ENCODE results near the gene HPS6. TPM values are rescaled to one million over a fixed set of nuclear protein-coding genes. Genes with fewer than 3 reads are reported as not detected.

The HPS6 gene
- total RNA-seq, 4 donors from 2014 or later, result 12.7 to 21.8 (median 19.4) TPM

DNA sequence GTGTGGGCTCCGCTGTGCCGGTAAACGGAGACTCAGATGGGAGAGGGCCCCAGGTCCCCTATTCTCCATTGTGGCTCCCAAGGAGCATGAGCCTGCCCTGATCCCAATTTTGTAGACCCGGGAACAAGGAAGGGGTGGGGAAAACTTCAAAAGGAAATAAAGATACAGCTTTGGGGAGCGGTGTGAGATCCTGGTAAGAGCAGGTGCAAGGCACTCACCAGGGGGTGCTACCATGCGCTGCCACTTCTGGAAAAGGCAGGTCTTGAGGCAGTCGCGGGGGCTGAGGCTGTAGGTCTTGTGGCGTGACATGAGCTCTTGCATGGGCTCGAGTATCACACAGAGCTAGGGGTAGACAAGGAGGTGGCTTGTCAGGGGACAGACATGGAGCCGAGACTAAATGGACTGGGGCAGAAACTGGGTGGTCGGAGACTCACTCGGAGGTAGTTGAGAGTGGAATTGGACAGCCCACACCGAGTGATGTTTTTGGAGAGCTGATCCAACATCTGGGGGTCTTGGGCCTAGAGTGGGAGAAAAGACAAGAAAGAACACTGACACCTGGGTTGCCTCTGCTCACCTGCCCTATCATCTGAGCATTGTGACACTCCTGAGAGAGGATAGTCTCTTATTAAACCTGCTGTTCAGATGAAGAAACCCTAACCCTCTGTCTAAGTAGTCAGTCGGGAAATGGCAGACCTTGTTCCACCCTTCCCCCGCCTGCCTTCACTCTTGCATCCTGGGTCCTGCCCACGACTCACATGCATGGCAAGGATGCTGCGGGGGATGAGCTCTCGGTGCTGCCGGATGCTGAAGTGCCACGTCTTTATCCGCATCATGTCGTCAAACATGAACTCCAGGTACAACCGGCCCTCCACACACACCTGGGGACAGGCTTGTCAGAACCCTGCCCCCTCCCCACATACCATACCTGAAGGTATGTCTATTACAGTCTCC lies 44.3 kb downstream of the HPS6 start:
- Histone ChIP-seq H3K4me1 (peaks cover 14 to 22% of the 10 kb centered on the region in 2 donors), H3K27ac (no peak overlapping the region), H3K9me3 (no peaks in the 10 kb centered on the region), H3K27me3 (no peaks in the 10 kb centered on the region), H3K36me3 (peaks cover 0 to 41% of the 10 kb centered on the region in 2 donors), H3K4me3 (no peak overlapping the region)
- DNase-seq (no peak), ATAC-seq (no peak)
- in situ Hi-C loops (cut with MboI; ENCODE audit: low sequenced_read_pairs in 4 of 4) (no loop called here), intact Hi-C loops (cut with DNase I; ENCODE audit: low total_unique reads) (no loop called here)
- TF ChIP-seq, protein P1, sequence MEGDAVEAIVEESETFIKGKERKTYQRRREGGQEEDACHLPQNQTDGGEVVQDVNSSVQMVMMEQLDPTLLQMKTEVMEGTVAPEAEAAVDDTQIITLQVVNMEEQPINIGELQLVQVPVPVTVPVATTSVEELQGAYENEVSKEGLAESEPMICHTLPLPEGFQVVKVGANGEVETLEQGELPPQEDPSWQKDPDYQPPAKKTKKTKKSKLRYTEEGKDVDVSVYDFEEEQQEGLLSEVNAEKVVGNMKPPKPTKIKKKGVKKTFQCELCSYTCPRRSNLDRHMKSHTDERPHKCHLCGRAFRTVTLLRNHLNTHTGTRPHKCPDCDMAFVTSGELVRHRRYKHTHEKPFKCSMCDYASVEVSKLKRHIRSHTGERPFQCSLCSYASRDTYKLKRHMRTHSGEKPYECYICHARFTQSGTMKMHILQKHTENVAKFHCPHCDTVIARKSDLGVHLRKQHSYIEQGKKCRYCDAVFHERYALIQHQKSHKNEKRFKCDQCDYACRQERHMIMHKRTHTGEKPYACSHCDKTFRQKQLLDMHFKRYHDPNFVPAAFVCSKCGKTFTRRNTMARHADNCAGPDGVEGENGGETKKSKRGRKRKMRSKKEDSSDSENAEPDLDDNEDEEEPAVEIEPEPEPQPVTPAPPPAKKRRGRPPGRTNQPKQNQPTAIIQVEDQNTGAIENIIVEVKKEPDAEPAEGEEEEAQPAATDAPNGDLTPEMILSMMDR (IDR thresholded peaks at IDR 0.05 in 4 of 5, conservative IDR thresholded peaks at IDR 0.05 in 1 of 5), result no peak
- no peak for TF ChIP-seq POLR2A (IDR thresholded peaks at IDR 0.05)

DNA sequence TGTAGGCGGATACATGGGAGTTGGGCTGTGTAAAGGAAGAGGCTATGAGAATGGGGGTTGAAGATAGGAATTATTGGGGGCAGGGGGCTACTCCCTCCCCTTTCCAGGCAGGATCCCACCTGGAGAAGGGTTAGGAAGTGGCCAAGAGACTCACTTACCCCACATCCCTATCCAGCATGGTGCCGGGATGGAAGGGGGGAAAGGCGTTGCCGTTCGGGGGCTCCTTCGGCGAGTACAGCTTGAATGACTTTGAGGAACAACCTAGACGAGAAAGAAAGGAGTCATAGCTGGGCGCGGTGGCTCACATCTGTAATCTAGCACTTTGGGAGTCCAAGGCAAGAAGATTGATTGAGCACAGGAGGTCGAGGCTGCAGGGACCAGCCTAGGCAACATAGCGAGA lies 46.1 kb downstream of the HPS6 start:
- no peak for TF ChIP-seq POLR2A (IDR thresholded peaks at IDR 0.05)
- TF ChIP-seq, protein P1 (IDR thresholded peaks at IDR 0.05 in 4 of 5, conservative IDR thresholded peaks at IDR 0.05 in 1 of 5), result no peak
- in situ Hi-C loops (cut with MboI; ENCODE audit: low sequenced_read_pairs in 4 of 4), result no loop called here
- intact Hi-C loops (cut with DNase I; ENCODE audit: low total_unique reads), result no loop called here
- Histone ChIP-seq H3K4me1 (peaks cover 32 to 36% of the 10 kb centered on the region in 2 donors), H3K9me3 (no peaks in the 10 kb centered on the region), H3K36me3 (peaks cover 0 to 41% of the 10 kb centered on the region in 2 donors), H3K27me3 (no peaks in the 10 kb centered on the region), H3K4me3 (no peak overlapping the region), H3K27ac (no peak overlapping the region)
- ATAC-seq (no peak), DNase-seq (no peak)

DNA sequence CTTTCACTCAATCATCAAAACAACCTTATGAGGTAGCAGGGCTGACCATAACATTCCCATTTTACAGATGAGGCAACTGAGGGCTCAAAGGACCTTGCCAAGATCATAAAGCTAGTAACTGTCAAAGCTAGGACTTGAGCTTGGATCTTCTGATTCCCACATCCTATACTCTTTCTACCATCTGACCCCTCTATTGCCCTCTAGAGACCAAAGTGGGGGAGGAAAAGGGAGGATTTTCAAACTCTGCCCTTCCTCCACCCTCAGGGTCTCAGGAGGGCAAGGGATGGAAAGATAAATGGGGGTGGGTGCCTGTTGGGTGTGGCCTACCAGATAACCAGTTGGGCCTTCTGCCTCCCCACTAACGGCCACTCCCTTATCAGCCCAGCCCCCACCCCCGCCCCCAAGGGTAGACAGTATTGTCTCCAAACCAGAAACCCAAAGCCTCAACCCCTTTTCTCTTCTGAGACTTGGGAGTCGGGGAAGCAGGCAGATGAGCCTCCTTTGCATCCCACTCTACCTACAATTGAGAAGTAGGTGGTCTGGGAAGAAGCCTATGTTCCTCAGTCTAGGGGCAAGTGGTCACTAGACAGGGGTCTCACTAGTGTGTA lies 47.2 kb downstream of the HPS6 start:
- Histone ChIP-seq H3K4me3 (no peak overlapping the region), H3K27ac (no peak overlapping the region), H3K9me3 (no peaks in the 10 kb centered on the region), H3K36me3 (peaks cover 0 to 41% of the 10 kb centered on the region in 2 donors), H3K27me3 (no peaks in the 10 kb centered on the region), H3K4me1 (peaks cover 43 to 47% of the 10 kb centered on the region in 2 donors)
- DNase-seq, result no peak
- no peak for ATAC-seq
- in situ Hi-C loops (cut with MboI; ENCODE audit: low sequenced_read_pairs in 4 of 4) (no loop called here), intact Hi-C loops (cut with DNase I; ENCODE audit: low total_unique reads) (no loop called here)
- TF ChIP-seq, protein P1 (IDR thresholded peaks at IDR 0.05 in 4 of 5, conservative IDR thresholded peaks at IDR 0.05 in 1 of 5), result no peak

DNA sequence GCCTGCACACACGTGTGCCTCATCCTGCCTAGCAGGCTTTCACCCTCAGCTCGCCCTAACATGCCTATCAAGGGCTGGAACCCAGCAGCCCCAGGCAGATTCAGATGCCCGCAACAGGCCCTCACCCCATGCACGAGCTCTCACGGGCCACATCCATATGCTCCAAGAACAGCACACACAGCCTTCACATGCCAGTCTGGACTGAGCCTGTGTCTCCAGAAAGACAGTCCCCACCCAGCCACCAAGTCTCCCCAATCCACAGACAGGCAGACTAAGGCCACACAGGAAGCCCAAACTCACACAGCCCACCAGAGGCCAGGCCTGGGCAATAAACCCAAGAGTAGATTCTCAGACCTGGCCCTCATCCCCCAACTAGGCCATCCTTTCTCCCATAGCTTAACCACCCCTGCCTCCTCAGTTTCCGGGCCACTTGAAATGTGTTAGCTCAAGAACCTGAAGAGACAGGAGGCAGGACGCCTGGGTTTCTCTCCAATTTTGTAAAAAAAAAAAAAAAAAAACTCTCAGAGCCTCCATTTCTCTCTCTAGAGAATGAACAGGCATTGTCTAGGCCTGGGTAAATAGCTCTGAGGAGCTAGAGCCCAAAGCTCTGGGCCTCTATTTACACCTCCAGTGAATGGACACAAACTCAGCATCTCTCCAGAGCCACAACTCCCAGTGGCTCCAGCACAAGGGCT lies 48.3 kb downstream of the HPS6 start:
- peaks cover 54 to 58% of the 10 kb centered on the region in 2 donors for H3K4me1 ChIP-seq
- in situ Hi-C loops (cut with MboI; ENCODE audit: low sequenced_read_pairs in 4 of 4), result no loop called here
- no peaks in the 10 kb centered on the region for H3K27me3 ChIP-seq
- H3K27ac ChIP-seq, result peak overlapping the region in 3 of 4 donors; percentile 76 to 100 (median 97)
- intact Hi-C loops (cut with DNase I; ENCODE audit: low total_unique reads), result no loop called here
- no peak for ATAC-seq
- peak overlapping the region; percentile 57 to 69 (median 64) for H3K4me3 ChIP-seq
- H3K9me3 ChIP-seq, result no peaks in the 10 kb centered on the region
- no peak for DNase-seq
- no peak for TF ChIP-seq POLR2A (IDR thresholded peaks at IDR 0.05)
- TF ChIP-seq, protein P1 (IDR thresholded peaks at IDR 0.05 in 4 of 5, conservative IDR thresholded peaks at IDR 0.05 in 1 of 5), result no peak
- peaks cover 0 to 32% of the 10 kb centered on the region in 2 donors for H3K36me3 ChIP-seq
